GM18499 (cell line): ENCODE measurements around the gene HNRNPM.

Source experiments
- ATAC-seq: cut with Tn5 transposase; IDR thresholded peaks from one replicate; pipeline ENCODE4 v1.9.1; 2021; ENCODE audit warnings: moderate number of reproducible peaks; ENCODE audit not compliant: insufficient read depth, unreplicated experiment

Gene HNRNPM

GRCh38 chr19:8484331-8484894 is 39.6 kb downstream of the HNRNPM start:
- ATAC-seq, result no peak

GRCh38 chr19:8485561-8486371 is 41.0 kb downstream of the HNRNPM start:
- no peak for ATAC-seq

- no peak for ATAC-seq
Measured at GRCh38 chr19:8486661-8487136, 41.9 kb downstream of the HNRNPM start.

- ATAC-seq, result no peak
Measured at GRCh38 chr19:8487137-8487851, 42.5 kb downstream of the HNRNPM start.

GRCh38 chr19:8488365-8488764 is 43.6 kb downstream of the HNRNPM start:
- ATAC-seq, result no peak

GRCh38 chr19:8489561-8490394 is 45.0 kb downstream of the HNRNPM start:
- no peak for ATAC-seq

GRCh38 chr19:8490395-8490760 is 45.6 kb downstream of the HNRNPM start:
- ATAC-seq, result no peak

- ATAC-seq, result no peak
Measured at GRCh38 chr19:8490873-8491272, 46.1 kb downstream of the HNRNPM start.

- ATAC-seq, result no peak
Measured at GRCh38 chr19:8491574-8491973, 46.8 kb downstream of the HNRNPM start.

GRCh38 chr19:8494158-8494557 is 49.4 kb downstream of the HNRNPM start:
- no peak for ATAC-seq

GRCh38 chr19:8498295-8498694 is 53.5 kb downstream of the HNRNPM start:
- ATAC-seq, result no peak

- no peak for ATAC-seq
Measured at GRCh38 chr19:8499048-8499833, 54.5 kb downstream of the HNRNPM start.

GRCh38 chr19:8500158-8500557 is 55.4 kb downstream of the HNRNPM start:
- no peak for ATAC-seq

- ATAC-seq, result no peak
Measured at GRCh38 chr19:8501516-8501915, 56.7 kb downstream of the HNRNPM start.

GRCh38 chr19:8501981-8502380 is 57.2 kb downstream of the HNRNPM start:
- ATAC-seq, result no peak

GRCh38 chr19:8503510-8503909 is 58.7 kb downstream of the HNRNPM start:
- ATAC-seq, result no peak

GRCh38 chr19:8504171-8504570 is 59.4 kb downstream of the HNRNPM start:
- no peak for ATAC-seq

- no peak for ATAC-seq
Measured at GRCh38 chr19:8504919-8505318, 60.1 kb downstream of the HNRNPM start.

- ATAC-seq, result no peak
Measured at GRCh38 chr19:8505680-8506401, 61.1 kb downstream of the HNRNPM start.
